Measurements from ENCODE around the gene CA10. TPM values are rescaled to one million over a fixed set of nuclear protein-coding genes. Genes with fewer than 3 reads are reported as not detected.

Gene CA10
- total RNA-seq, 4 donors from 2014 or later, result 0.96 to 4.1 (median 1.1) TPM; not detected in 1

GRCh38 chr17:52106072-52106471 lies 52.4 kb downstream of the CA10 start:
- Histone ChIP-seq H3K4me3 (no peak overlapping the region), H3K36me3 (no peaks in the 10 kb centered on the region), H3K27me3 (no peaks in the 10 kb centered on the region), H3K4me1 (no peaks in the 10 kb centered on the region), H3K27ac (no peak overlapping the region), H3K9me3 (no peaks in the 10 kb centered on the region)
- TF ChIP-seq CTCF (IDR thresholded peaks at IDR 0.05) (no peak), POLR2A (IDR thresholded peaks at IDR 0.05) (no peak), POLR2AphosphoS5 (IDR thresholded peaks at IDR 0.05) (no peak), EP300 (IDR thresholded peaks at IDR 0.05; ENCODE audit: low read depth) (no peak)
- in situ Hi-C loops (cut with MboI; ENCODE audit: low pct_ligation_motif_present in 1 of 4, low pct_unique_long_range_greater_than_20kb in 1 of 4, low sequenced_read_pairs in 3 of 4), result loop anchor here in 3 of 4 donors (10.0 to 25.0 kb wide), 2 partner anchors 341 to 344 kb away; no protein-coding TSS in a partner anchor
- intact Hi-C loops (cut with DNase I; ENCODE audit: low total_unique reads), result no loop called here
- no peak for DNase-seq
- 67 to 70% methylated on average over 7 to 8 of the region's 8 CpGs for WGBS, 2 donors (ENCODE audit: low coverage in 1 of 2)

DNA sequence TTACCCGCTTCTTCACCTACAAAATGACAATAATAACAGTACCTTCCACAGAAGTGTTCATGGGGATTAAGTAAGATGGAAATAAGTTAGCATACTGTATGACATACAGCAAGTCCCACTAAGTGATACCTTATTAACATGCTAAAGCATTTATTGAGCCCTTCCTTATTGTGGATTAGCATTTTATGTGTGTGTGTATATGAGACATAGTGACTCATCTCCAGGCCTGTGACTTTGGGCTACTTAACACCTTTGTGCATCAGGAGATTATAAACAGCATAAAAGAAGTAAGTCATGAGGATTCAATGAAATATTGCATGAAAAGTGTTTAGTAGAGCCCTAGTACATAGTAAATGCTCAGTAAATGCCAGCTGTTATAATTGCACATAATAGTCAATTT lies 52.9 kb downstream of the CA10 start:
- no peaks in the 10 kb centered on the region for H3K4me1 ChIP-seq
- no peak for DNase-seq
- no peaks in the 10 kb centered on the region for H3K27me3 ChIP-seq
- in situ Hi-C loops (cut with MboI; ENCODE audit: low pct_ligation_motif_present in 1 of 4, low pct_unique_long_range_greater_than_20kb in 1 of 4, low sequenced_read_pairs in 3 of 4) (loop anchor here in 3 of 4 donors (10.0 to 25.0 kb wide), 2 partner anchors 341 to 343 kb away; no protein-coding TSS in a partner anchor), intact Hi-C loops (cut with DNase I; ENCODE audit: low total_unique reads) (no loop called here)
- no peaks in the 10 kb centered on the region for H3K9me3 ChIP-seq
- TF ChIP-seq POLR2AphosphoS5 (IDR thresholded peaks at IDR 0.05) (no peak), CTCF (IDR thresholded peaks at IDR 0.05) (no peak), EP300 (IDR thresholded peaks at IDR 0.05; ENCODE audit: low read depth) (no peak)
- no peaks in the 10 kb centered on the region for H3K36me3 ChIP-seq
- 97 to 100% methylated on average over 1 of the region's 1 CpG for WGBS, 2 donors (ENCODE audit: low coverage in 1 of 2)
- H3K27ac ChIP-seq, result no peak overlapping the region
- no peak overlapping the region for H3K4me3 ChIP-seq

- DNase-seq, result no peak
- intact Hi-C loops (cut with DNase I; ENCODE audit: low total_unique reads) (no loop called here), in situ Hi-C loops (cut with MboI; ENCODE audit: low pct_ligation_motif_present in 1 of 4, low pct_unique_long_range_greater_than_20kb in 1 of 4, low sequenced_read_pairs in 3 of 4) (loop anchor here in 1 of 4 donors (25.0 kb wide), 1 partner anchor 91 kb away; no protein-coding TSS in a partner anchor)
- H3K4me1 ChIP-seq, result no peaks in the 10 kb centered on the region
- no peaks in the 10 kb centered on the region for H3K36me3 ChIP-seq
- no peak overlapping the region for H3K27ac ChIP-seq
- TF ChIP-seq POLR2A (IDR thresholded peaks at IDR 0.05) (no peak), POLR2AphosphoS5 (IDR thresholded peaks at IDR 0.05) (no peak), EP300 (IDR thresholded peaks at IDR 0.05; ENCODE audit: low read depth) (no peak), CTCF (IDR thresholded peaks at IDR 0.05) (no peak)
- H3K27me3 ChIP-seq, result no peaks in the 10 kb centered on the region
- no peaks in the 10 kb centered on the region for H3K9me3 ChIP-seq
- H3K4me3 ChIP-seq, result no peak overlapping the region
Observed at GRCh38 chr17:52096056-52096455, 62.5 kb downstream of the CA10 start.

DNA sequence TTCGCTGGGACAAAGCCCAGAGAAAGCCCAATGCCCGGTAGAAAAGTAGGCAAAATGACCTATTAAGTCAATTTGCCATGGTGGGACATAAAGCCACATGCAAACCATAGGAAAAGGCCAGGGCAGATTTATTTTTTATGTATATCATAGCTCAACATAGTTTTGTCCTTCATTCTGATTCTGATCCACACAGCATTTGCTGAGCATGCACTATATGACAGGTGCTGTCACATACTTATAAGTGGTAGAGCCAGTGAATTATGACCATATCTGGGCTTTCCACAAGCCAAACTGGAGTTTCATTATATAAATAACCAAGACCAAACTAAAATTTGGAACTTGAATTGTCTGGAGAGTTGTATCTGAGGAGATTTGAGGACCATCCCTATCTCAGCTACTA lies 74.3 kb downstream of the CA10 start:
- Histone ChIP-seq H3K27ac (no peak overlapping the region), H3K9me3 (no peaks in the 10 kb centered on the region), H3K27me3 (no peaks in the 10 kb centered on the region), H3K4me3 (no peak overlapping the region), H3K4me1 (no peaks in the 10 kb centered on the region), H3K36me3 (no peaks in the 10 kb centered on the region)
- intact Hi-C loops (cut with DNase I; ENCODE audit: low total_unique reads) (no loop called here), in situ Hi-C loops (cut with MboI; ENCODE audit: low pct_ligation_motif_present in 1 of 4, low pct_unique_long_range_greater_than_20kb in 1 of 4, low sequenced_read_pairs in 3 of 4) (loop anchor here in 1 of 4 donors (25.0 kb wide), 1 partner anchor 103 kb away; no protein-coding TSS in a partner anchor)
- no peak for DNase-seq
- 67 to 72% methylated on average over 2 of the region's 2 CpGs for WGBS, 2 donors (ENCODE audit: low coverage in 1 of 2)
- TF ChIP-seq EP300 (IDR thresholded peaks at IDR 0.05; ENCODE audit: low read depth) (no peak), POLR2A (IDR thresholded peaks at IDR 0.05) (no peak), POLR2AphosphoS5 (IDR thresholded peaks at IDR 0.05) (no peak), CTCF (IDR thresholded peaks at IDR 0.05) (no peak)

All from transverse colon (tissue), 4 donors.